H9 (cell line): ENCODE results near the gene SCP2. TPM values are rescaled to one million over a fixed set of nuclear protein-coding genes. Genes with fewer than 3 reads are reported as not detected.

Source experiments
- DNase-seq: peaks from one replicate; pipeline ENCODE4 v3.0.0-alpha.2; 2017
- H2AFZ ChIP-seq: one replicate; pipeline ENCODE4 v1.6.1; 2013; ENCODE audit warnings: mild to moderate bottlenecking, low read length, control low read depth, moderate library complexity
- H2AK5ac ChIP-seq: 2 replicates; pipeline ENCODE4 v1.6.1; 2013; ENCODE audit warnings: low read length, control low read depth, mixed read lengths; ENCODE audit not compliant: insufficient read length
- H2BK120ac ChIP-seq: one replicate; pipeline ENCODE4 v1.6.1; 2013; ENCODE audit warnings: low read depth, mild to moderate bottlenecking, low read length, control low read depth, inconsistent platforms; ENCODE audit not compliant: poor library complexity, severe bottlenecking
- H2BK12ac ChIP-seq: 2 replicates; pipeline ENCODE4 v1.6.1; 2013; ENCODE audit warnings: low read length, control low read depth, mixed read lengths, low read depth; ENCODE audit not compliant: insufficient read length
- H2BK15ac ChIP-seq: 2 replicates; pipeline ENCODE4 v1.6.1; 2013; ENCODE audit warnings: low read depth, low read length, control low read depth
- H2BK20ac ChIP-seq: one replicate; pipeline ENCODE4 v1.6.1; 2013; ENCODE audit warnings: low read depth, mild to moderate bottlenecking, low read length, control low read depth, inconsistent platforms; ENCODE audit not compliant: poor library complexity, severe bottlenecking
- H2BK5ac ChIP-seq: 2 replicates; pipeline ENCODE4 v1.6.1; 2013; ENCODE audit warnings: low read length, control low read depth, mixed read lengths; ENCODE audit not compliant: insufficient read length
- H3K14ac ChIP-seq: 2 replicates; pipeline ENCODE4 v1.6.1; 2013; ENCODE audit warnings: low read length, control low read depth; ENCODE audit not compliant: insufficient read depth
- H3K18ac ChIP-seq: 2 replicates; pipeline ENCODE4 v1.6.1; 2013; ENCODE audit warnings: low read depth, mild to moderate bottlenecking, mixed read lengths, low read length, control low read depth; ENCODE audit not compliant: insufficient read length
- H3K23ac ChIP-seq: 2 replicates; pipeline ENCODE4 v1.6.1; 2013; ENCODE audit warnings: low read length, control low read depth, mixed read lengths, low read depth; ENCODE audit not compliant: insufficient read length
- H3K23me2 ChIP-seq: 2 replicates; pipeline ENCODE4 v1.6.1; 2013; ENCODE audit warnings: low read depth, mild to moderate bottlenecking, mixed read lengths, low read length, control low read depth; ENCODE audit not compliant: insufficient read length, poor library complexity, severe bottlenecking
- H3K27ac ChIP-seq: 2 replicates; pipeline ENCODE4 v1.5.1; 2013; ENCODE audit warnings: low read length, control low read depth, mixed read lengths, low read depth; ENCODE audit not compliant: insufficient read length
- H3K27me3 ChIP-seq: 2 replicates; pipeline ENCODE4 v1.6.1; 2013; ENCODE audit warnings: low read length, control low read depth, inconsistent platforms; ENCODE audit not compliant: insufficient read depth
- H3K4ac ChIP-seq: 2 replicates; pipeline ENCODE4 v1.6.1; 2013; ENCODE audit warnings: low read depth, mild to moderate bottlenecking, control low read depth, inconsistent platforms, low read length, moderate library complexity
- H3K4me1 ChIP-seq: 2 replicates; pipeline ENCODE4 v1.6.1; 2013; ENCODE audit warnings: low read length, control low read depth, inconsistent platforms; ENCODE audit not compliant: insufficient read depth
- H3K4me2 ChIP-seq: 2 replicates; pipeline ENCODE4 v1.6.1; 2013; ENCODE audit warnings: low read length, control low read depth, mixed read lengths; ENCODE audit not compliant: insufficient read length, insufficient read depth
- H3K56ac ChIP-seq: 2 replicates; pipeline ENCODE4 v1.6.1; 2013; ENCODE audit warnings: low read depth, mild to moderate bottlenecking, mixed read lengths, low read length, control low read depth; ENCODE audit not compliant: insufficient read length
- H3K79me1 ChIP-seq: 2 replicates; pipeline ENCODE4 v1.6.1; 2013; ENCODE audit warnings: low read depth, mild to moderate bottlenecking, moderate library complexity, low read length, control low read depth, inconsistent platforms; ENCODE audit not compliant: insufficient read depth, poor library complexity, severe bottlenecking
- H3K79me2 ChIP-seq: 2 replicates; pipeline ENCODE4 v1.6.1; 2013; ENCODE audit warnings: low read length, control low read depth, inconsistent platforms; ENCODE audit not compliant: insufficient read depth
- H3K9ac ChIP-seq: 2 replicates; pipeline ENCODE4 v1.6.1; 2013; ENCODE audit warnings: low read length, control low read depth, mixed read lengths; ENCODE audit not compliant: insufficient read length; ENCODE audit errors: extremely low read depth
- H3K9me3 ChIP-seq: one replicate; pipeline ENCODE4 v1.6.1; 2013; ENCODE audit warnings: low read depth, low read length, inconsistent platforms; ENCODE audit not compliant: control insufficient read depth
- H3T11ph ChIP-seq: one replicate; pipeline ENCODE4 v1.6.1; 2013; ENCODE audit warnings: mild to moderate bottlenecking, low read length, control low read depth, inconsistent platforms
- H4K20me1 ChIP-seq: one replicate; pipeline ENCODE4 v1.6.1; 2013; ENCODE audit not compliant: control insufficient read depth, insufficient read length, insufficient read depth
- H4K5ac ChIP-seq: 2 replicates; pipeline ENCODE4 v1.6.1; 2013; ENCODE audit warnings: low read depth, mild to moderate bottlenecking, mixed read lengths, low read length, control low read depth; ENCODE audit not compliant: insufficient read length
- H4K8ac ChIP-seq: replicated peaks from 2 replicates; pipeline ENCODE4 v1.6.1; 2013; ENCODE audit warnings: low read length, control low read depth, mixed read lengths, low read depth; ENCODE audit not compliant: insufficient read length
- H4K91ac ChIP-seq: 2 replicates; pipeline ENCODE4 v1.6.1; 2013; ENCODE audit warnings: low read depth, mild to moderate bottlenecking, moderate library complexity, mixed read lengths, low read length, control low read depth; ENCODE audit not compliant: insufficient read length
- H3K27ac Mint-ChIP-seq, 3 experiments: 2 replicates in 2 of 3; 3 replicates in 1 of 3; pipeline ENCODE4 v1.8.0; 2020 to 2021; ENCODE audit warnings: mixed read lengths in 3 of 3, mild to moderate bottlenecking in 1 of 3, moderate library complexity in 1 of 3
- H3K27me3 Mint-ChIP-seq: 2 replicates; pipeline ENCODE4 v1.8.0; 2021; ENCODE audit warnings: low read depth, mild to moderate bottlenecking, moderate library complexity, mixed read lengths
- H3K36me3 Mint-ChIP-seq, 3 experiments: 2 replicates in 2 of 3; 3 replicates in 1 of 3; pipeline ENCODE4 v1.8.0; 2020 to 2021; ENCODE audit warnings: low read depth in 3 of 3, mixed read lengths in 3 of 3; ENCODE audit not compliant: insufficient read depth in 1 of 3
- H3K4me1 Mint-ChIP-seq, 2 experiments: 2 replicates each; pipeline ENCODE4 v1.8.0; 2020; ENCODE audit warnings: mixed read lengths in 2 of 2
- H3K4me3 Mint-ChIP-seq, 2 experiments: 2 replicates in 1 of 2; 3 replicates in 1 of 2; pipeline ENCODE4 v1.8.0; 2020 to 2021; ENCODE audit warnings: mild to moderate bottlenecking in 2 of 2, mixed read lengths in 2 of 2, moderate library complexity in 1 of 2
- H3K9me3 Mint-ChIP-seq, 2 experiments: 2 replicates in 1 of 2; 3 replicates in 1 of 2; pipeline ENCODE4 v1.8.0; 2020; ENCODE audit warnings: mild to moderate bottlenecking in 2 of 2, mixed read lengths in 2 of 2, moderate library complexity in 1 of 2
- CTCF ChIP-seq: fragments of 200-600 bp; sonication (generic); conservative IDR thresholded peaks from 3 replicates; pipeline ENCODE4 v1.8.0; 2021; ENCODE audit warnings: antibody characterized with exemption, mild to moderate bottlenecking
- WGBS: extraction: QIAGEN DNeasy Blood & Tissue Kit; methylation state at CpG from one replicate; pipeline ENCODE4 v1.1.7; 2013; ENCODE audit warnings: missing lambda C conversion rate, low lambda C conversion rate, mixed read lengths; ENCODE audit not compliant: insufficient read length; ENCODE audit errors: extremely low coverage; 5-methylcytosine and 5-hydroxymethylcytosine counted together
- total RNA-seq: library from RNA; stranded (reverse); gene quantifications from 2 replicates; pipeline ENCODE4 v1.2.1, GENCODE V29; 2021

SCP2 gene
- total RNA-seq, 1 experiment from 2014 or later: 48.8 TPM

DNA sequence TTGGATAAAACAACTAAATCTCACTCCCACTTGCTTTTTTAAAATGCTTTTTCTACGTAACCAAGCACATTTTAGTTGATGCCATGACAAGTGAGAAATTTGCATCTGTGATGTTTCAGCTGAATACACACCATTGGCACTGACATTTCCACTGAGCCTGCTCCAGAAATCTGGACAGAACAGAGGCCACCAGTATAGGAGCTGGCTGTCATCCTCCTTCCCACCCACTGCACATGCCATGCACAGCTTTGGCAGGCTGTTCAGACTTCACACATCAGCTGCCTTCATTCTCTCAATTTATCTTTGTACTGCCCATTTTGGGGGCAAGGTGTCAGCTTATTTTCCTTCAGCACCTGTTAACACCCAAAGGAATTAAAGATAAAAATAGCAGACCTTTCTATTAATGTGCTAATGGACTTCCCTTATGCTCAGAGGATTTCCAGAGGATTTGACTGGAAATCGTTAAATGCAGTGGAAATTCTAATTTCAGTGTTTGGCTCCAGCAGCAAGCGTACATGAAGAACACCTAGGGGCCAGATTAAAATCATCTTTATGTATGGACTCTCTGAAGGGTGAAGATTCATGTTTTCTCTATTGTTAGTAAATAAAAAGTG, 122.0 kb downstream of the SCP2 start:
- no peak overlapping the region for H2BK5ac ChIP-seq
- no peak overlapping the region for H3K23ac ChIP-seq
- H3K27ac Mint-ChIP-seq: no peak overlapping the region
- no peak for TF ChIP-seq CTCF
- WGBS: no CpG with 5 or more reads among the region's 3 CpGs
- no peak overlapping the region for H3K27ac ChIP-seq
- H3K9me3 Mint-ChIP-seq: no peaks in the 10 kb centered on the region
- no peaks in the 10 kb centered on the region for H3K79me2 ChIP-seq
- H3K14ac ChIP-seq: no peak overlapping the region
- no peak for DNase-seq
- no peaks in the 10 kb centered on the region for H3K79me1 ChIP-seq
- H3K56ac ChIP-seq: no peak overlapping the region
- H4K20me1 ChIP-seq: no peaks in the 10 kb centered on the region
- H3K9ac ChIP-seq: no peak overlapping the region
- no peaks in the 10 kb centered on the region for H3K27me3 Mint-ChIP-seq
- no peak overlapping the region for H3K4ac ChIP-seq
- H3K4me3 Mint-ChIP-seq: no peak overlapping the region
- H4K5ac ChIP-seq: no peak overlapping the region
- no peaks in the 10 kb centered on the region for H3K23me2 ChIP-seq
- H3K36me3 Mint-ChIP-seq: no peaks in the 10 kb centered on the region; a peak in 1 of 7 replicates
- H4K91ac ChIP-seq: no peak overlapping the region
- H3K18ac ChIP-seq: no peak overlapping the region
- H2BK120ac ChIP-seq: no peak overlapping the region
- H4K8ac ChIP-seq: no peak overlapping the region
- H3K4me1 Mint-ChIP-seq: peaks cover 27 to 39% of the 10 kb centered on the region in 2 experiments
- H3K4me2 ChIP-seq: peak overlapping the region; percentile 24
- no peaks in the 10 kb centered on the region for H3K9me3 ChIP-seq
- no peak overlapping the region for H2AFZ ChIP-seq
- H2BK12ac ChIP-seq: no peak overlapping the region
- H2AK5ac ChIP-seq: no peak overlapping the region
- peaks cover 4% of the 10 kb centered on the region for H3K4me1 ChIP-seq
- no peak overlapping the region for H2BK20ac ChIP-seq
- no peaks in the 10 kb centered on the region for H3K27me3 ChIP-seq
- no peak overlapping the region for H2BK15ac ChIP-seq
- no peak overlapping the region for H3T11ph ChIP-seq
